ENCODE measurements around the gene LGALS3. TPM values are rescaled to one million over a fixed set of nuclear protein-coding genes. Genes with fewer than 3 reads are reported as not detected.

Gene LGALS3
- total RNA-seq, 1 donor from 2014 or later: 120 TPM

DNA sequence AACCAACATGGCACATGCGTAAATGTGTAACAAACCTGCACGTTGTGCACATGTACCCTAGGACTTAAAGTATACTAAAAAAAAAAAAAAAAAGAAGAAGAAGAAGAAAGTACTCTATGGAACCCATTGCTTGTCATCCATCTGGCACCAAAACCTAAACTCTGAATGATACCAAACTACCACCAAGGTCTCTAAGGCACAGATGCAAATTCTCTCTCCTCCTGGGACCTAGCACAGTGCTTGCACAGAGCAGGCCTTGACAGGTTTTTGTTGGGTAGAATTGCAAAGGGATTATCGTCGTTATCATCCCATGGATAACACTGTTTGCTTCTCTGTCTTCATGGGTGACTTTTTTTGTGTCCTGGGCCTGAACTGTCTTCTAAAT is 13.2 kb upstream of the LGALS3 start:
- no peak for DNase-seq (ENCODE audit: extremely low spot score, unreplicated experiment)
- peaks cover 19% of the 10 kb centered on the region for H3K4me1 Mint-ChIP-seq (ENCODE audit: unreplicated experiment)
- TF ChIP-seq, protein P1, sequence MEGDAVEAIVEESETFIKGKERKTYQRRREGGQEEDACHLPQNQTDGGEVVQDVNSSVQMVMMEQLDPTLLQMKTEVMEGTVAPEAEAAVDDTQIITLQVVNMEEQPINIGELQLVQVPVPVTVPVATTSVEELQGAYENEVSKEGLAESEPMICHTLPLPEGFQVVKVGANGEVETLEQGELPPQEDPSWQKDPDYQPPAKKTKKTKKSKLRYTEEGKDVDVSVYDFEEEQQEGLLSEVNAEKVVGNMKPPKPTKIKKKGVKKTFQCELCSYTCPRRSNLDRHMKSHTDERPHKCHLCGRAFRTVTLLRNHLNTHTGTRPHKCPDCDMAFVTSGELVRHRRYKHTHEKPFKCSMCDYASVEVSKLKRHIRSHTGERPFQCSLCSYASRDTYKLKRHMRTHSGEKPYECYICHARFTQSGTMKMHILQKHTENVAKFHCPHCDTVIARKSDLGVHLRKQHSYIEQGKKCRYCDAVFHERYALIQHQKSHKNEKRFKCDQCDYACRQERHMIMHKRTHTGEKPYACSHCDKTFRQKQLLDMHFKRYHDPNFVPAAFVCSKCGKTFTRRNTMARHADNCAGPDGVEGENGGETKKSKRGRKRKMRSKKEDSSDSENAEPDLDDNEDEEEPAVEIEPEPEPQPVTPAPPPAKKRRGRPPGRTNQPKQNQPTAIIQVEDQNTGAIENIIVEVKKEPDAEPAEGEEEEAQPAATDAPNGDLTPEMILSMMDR (conservative IDR thresholded peaks at IDR 0.05): no peak
- no peaks in the 10 kb centered on the region for H3K27me3 Mint-ChIP-seq
- peaks cover 5% of the 10 kb centered on the region for H3K36me3 Mint-ChIP-seq
- H3K4me3 Mint-ChIP-seq: no peak overlapping the region
- H3K9me3 Mint-ChIP-seq: peaks cover 5% of the 10 kb centered on the region
- H3K27ac Mint-ChIP-seq: no peak overlapping the region

DNA sequence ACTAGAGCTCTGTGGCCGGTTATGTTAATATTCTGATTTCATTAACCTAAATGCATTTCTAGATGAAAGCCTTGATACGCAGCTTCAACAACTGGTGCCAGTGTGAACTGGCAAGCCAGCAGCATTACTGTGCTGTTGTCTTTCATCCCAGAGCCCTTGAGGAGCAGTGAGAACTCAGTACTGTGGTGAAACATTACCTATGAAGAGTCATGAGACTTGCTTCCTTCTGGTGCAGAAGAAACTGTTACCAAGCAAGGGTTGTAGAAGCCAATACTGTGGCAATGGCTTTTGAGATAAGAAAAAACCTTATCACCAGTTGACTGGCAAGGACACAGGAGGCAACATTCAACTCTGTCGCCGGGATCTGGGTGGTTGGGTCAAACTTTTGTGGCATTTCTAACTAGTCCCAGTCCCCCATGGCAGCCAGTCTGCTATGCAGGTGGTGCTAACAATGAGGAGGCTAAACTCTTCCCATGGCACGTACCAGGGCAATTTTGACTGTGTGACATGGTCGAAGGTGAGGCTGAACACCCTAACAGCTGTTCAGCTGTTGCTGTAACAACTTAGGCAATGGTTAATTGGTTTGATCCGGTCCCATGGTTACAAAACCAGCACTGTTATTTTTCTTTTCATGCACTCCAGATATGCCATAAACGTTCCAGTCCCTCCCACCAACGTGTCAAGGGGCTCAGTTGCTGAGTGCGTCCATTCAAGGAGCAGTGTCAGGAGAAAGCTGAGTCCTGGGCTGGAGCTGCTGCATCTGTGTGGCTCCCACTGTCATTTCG is 12.6 kb upstream of the LGALS3 start:
- Mint-ChIP-seq H3K4me3 (no peak overlapping the region), H3K4me1 (ENCODE audit: unreplicated experiment) (peaks cover 24% of the 10 kb centered on the region), H3K27me3 (no peaks in the 10 kb centered on the region), H3K36me3 (peaks cover under 1% of the 10 kb centered on the region), H3K9me3 (peaks cover under 1% of the 10 kb centered on the region), H3K27ac (peak overlapping the region; percentile 53)
- TF ChIP-seq, protein P1 (conservative IDR thresholded peaks at IDR 0.05): no peak
- DNase-seq (ENCODE audit: extremely low spot score, unreplicated experiment): no peak

DNA sequence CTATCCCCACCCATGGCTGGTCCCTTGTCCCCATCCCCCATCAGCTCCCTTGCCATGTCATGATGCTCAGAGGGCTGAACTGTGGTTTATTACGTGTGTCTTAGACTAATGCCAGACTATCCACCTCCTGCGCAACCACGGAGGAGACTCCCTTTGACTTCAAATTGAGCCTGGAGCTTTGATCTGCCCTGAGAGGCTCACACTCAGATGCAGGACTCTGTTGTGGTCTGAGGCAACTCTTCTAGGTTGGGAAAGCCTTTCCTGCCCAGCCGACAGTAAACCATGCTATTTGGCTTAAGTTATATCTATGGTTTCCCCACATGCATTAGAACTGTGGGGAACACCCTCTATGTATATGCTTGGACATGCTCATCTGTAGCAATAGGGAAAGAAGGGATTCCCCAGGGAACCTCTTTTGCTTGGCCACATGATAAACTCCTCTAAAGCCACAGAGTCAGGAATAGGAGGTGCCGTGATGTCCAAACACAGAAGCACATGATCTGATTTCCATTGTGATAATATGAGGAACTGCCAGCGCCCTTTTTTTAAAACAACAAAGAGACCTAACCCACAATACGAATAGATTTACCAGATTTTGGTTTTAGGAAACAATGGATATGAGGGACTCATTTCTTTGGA is 11.1 kb upstream of the LGALS3 start:
- Mint-ChIP-seq H3K4me3 (no peak overlapping the region), H3K27me3 (no peaks in the 10 kb centered on the region), H3K4me1 (ENCODE audit: unreplicated experiment) (peaks cover 38% of the 10 kb centered on the region), H3K27ac (peak overlapping the region; percentile 96), H3K36me3 (no peaks in the 10 kb centered on the region), H3K9me3 (no peaks in the 10 kb centered on the region)
- TF ChIP-seq, protein P1 (conservative IDR thresholded peaks at IDR 0.05): no peak
- no peak for DNase-seq (ENCODE audit: extremely low spot score, unreplicated experiment)

DNA sequence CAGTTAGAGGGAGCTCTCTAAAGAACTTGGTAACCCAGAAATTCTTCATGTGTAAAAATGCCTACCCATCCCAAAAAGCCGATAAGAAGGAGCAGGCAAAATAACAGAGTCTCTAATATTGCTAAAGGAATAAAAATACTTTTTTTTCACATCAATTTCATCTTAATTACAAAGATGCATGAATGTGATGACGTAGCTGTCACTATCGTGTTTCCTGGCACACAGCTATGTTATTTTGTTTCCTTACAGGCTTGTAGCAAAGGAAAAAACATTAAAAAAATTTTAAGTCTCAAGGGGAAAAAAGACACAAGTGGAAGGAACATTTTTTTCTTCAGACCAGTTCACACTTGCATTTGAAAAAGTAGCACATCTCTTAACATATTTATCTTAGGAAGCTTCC is 10.3 kb upstream of the LGALS3 start:
- Mint-ChIP-seq H3K4me1 (ENCODE audit: unreplicated experiment) (peaks cover 43% of the 10 kb centered on the region), H3K9me3 (no peaks in the 10 kb centered on the region), H3K4me3 (no peak overlapping the region), H3K36me3 (no peaks in the 10 kb centered on the region), H3K27ac (peak overlapping the region; percentile 96), H3K27me3 (no peaks in the 10 kb centered on the region)
- DNase-seq (ENCODE audit: extremely low spot score, unreplicated experiment): no peak
- TF ChIP-seq, protein P1 (conservative IDR thresholded peaks at IDR 0.05): no peak

DNA sequence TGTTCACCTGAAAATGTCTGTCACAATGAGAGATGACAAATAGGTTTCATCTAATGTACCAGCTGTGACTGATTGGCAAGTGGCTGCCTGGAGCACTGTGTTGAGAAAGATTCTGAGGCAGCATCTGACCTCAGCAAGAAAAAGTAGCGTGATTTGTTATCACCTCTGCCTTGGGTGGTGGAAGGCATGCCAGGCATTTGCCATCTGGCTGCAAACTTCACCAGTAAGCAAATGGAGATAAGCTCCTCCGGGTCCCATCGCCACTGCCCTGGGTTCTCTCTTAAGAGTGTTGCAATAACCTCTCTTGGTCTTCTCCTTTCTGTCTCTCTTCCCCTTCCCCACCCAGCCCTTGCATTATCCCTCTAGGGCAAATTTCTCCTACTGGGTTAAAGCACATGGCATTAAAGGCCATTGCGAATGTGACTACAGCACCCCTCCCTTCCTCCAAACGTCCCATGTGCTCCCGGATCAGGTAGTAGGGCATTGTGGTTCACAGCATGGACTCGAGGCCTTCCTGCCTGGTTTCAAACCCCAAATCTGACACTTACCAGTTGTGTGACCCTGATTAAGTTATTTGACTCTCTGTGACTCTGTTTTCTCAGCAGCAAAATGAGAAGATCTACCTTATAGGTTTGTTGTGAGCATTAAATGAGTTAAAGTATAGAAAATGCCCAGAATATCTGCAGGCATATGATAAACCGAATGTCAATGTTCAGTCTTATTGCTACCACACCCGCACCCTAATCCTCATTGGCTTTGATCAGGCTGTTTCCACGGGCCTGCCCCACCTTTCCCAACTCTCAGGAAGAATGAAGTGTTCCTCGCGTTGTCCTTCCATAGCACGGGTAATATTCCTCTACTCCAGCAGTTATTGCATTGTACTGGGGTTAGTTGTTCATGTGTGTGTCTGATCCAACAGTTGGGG is 8.2 kb upstream of the LGALS3 start:
- TF ChIP-seq, protein P1 (conservative IDR thresholded peaks at IDR 0.05): no peak
- Mint-ChIP-seq H3K4me1 (ENCODE audit: unreplicated experiment) (peaks cover 53% of the 10 kb centered on the region), H3K36me3 (peaks cover 4% of the 10 kb centered on the region), H3K4me3 (no peak overlapping the region), H3K27ac (peak overlapping the region; percentile 96), H3K27me3 (no peaks in the 10 kb centered on the region), H3K9me3 (no peaks in the 10 kb centered on the region)
- no peak for DNase-seq (ENCODE audit: extremely low spot score, unreplicated experiment)

Data from type B pancreatic cell (in vitro differentiated cells).